22Rv1 (cell line): ENCODE measurements around the gene SIRT5.

ENCODE experiments used
- H3K27ac ChIP-seq: fragments of 450-650 bp; 2 replicates; pipeline ENCODE4 v1.5.1; 2017
- CTCF ChIP-seq: fragments of 450-650 bp; IDR thresholded peaks from 2 replicates; pipeline ENCODE4 v1.5.1; 2017; ENCODE audit warnings: mild to moderate bottlenecking
- ZFX ChIP-seq: fragments of 450-650 bp; IDR thresholded peaks from 2 replicates; pipeline ENCODE4 v1.6.1; 2017; ENCODE audit warnings: antibody characterized with exemption, borderline replicate concordance

SIRT5 gene

GRCh38 chr6:13653296-13653695, 78.9 kb downstream of the SIRT5 start:
- TF ChIP-seq CTCF, result no peak
- no peak for TF ChIP-seq ZFX
- no peak overlapping the region for H3K27ac ChIP-seq

- TF ChIP-seq ZFX (no peak), CTCF (no peak)
- no peak overlapping the region for H3K27ac ChIP-seq
These were observed 80.1 kb downstream of the SIRT5 start for GRCh38 chr6:13654496-13654895.

- no peak for TF ChIP-seq ZFX
- no peak for TF ChIP-seq CTCF
- H3K27ac ChIP-seq, result no peak overlapping the region
These were observed 81.3 kb downstream of the SIRT5 start for GRCh38 chr6:13655700-13656099.

GRCh38 chr6:13660273-13660672, 85.9 kb downstream of the SIRT5 start:
- no peak overlapping the region for H3K27ac ChIP-seq
- TF ChIP-seq CTCF, result no peak
- no peak for TF ChIP-seq ZFX

- no peak overlapping the region for H3K27ac ChIP-seq
- TF ChIP-seq ZFX (no peak), CTCF (no peak)
These were observed 86.5 kb downstream of the SIRT5 start for GRCh38 chr6:13660893-13661292.

- TF ChIP-seq ZFX (no peak), CTCF (no peak)
- no peak overlapping the region for H3K27ac ChIP-seq
These were observed 87.2 kb downstream of the SIRT5 start for GRCh38 chr6:13661647-13662046.

GRCh38 chr6:13662651-13663334, 88.4 kb downstream of the SIRT5 start:
- no peak for TF ChIP-seq ZFX
- no peak for TF ChIP-seq CTCF
- no peak overlapping the region for H3K27ac ChIP-seq
